SK-N-MC (cell line): Measurements from ENCODE around the gene NTNG1.

Experiments
- EZH2 ChIP-seq: fragments of 200-600 bp; sonication (generic); IDR thresholded peaks from one replicate; pipeline ENCODE4 v1.6.1; 2017; ENCODE audit warnings: antibody characterized with exemption
- POLR2AphosphoS5 ChIP-seq: IDR thresholded peaks from 2 replicates; pipeline ENCODE4 v1.6.1; 2012; ENCODE audit warnings: mild to moderate bottlenecking, low read depth, low read length, borderline replicate concordance

GRCh38 chr1:107138767-107139445 is 1.9 kb upstream of the NTNG1 start:
- TF ChIP-seq POLR2AphosphoS5 (no peak), EZH2 (no peak)
